ENCODE results near the gene CPEB3.

Gene CPEB3

DNA sequence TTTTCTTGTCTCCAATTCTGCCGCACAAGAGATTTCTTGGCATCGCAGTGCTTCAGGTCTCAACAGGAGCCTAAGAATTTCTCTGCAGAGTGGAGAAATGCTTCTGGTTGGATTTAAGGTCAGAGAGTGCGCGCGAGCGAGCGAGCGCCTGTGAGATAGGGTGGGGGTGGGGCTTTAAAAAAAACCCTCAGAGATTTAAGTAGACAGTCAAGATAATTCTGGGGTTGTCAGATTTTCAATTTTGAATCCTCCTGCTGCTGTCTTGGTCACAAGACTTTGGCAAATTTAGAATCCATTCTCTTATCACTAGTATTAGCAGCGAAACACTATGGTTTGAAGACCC is 49.7 kb downstream of the CPEB3 start:
- H3K27ac ChIP-seq: peak overlapping the region; percentile 78; the same call in 1 of the 2 replicates
- no peak for TF ChIP-seq CTCF (conservative IDR thresholded peaks at IDR 0.05)
- TF ChIP-seq ZFX (IDR thresholded peaks at IDR 0.05): no peak

GRCh38 chr10:92240289-92241157 is 50.4 kb downstream of the CPEB3 start:
- TF ChIP-seq CTCF (conservative IDR thresholded peaks at IDR 0.05): no peak
- no peak for TF ChIP-seq ZFX (IDR thresholded peaks at IDR 0.05)
- H3K27ac ChIP-seq: peak overlapping the region; percentile 78

GRCh38 chr10:92239600-92240288 is 51.1 kb downstream of the CPEB3 start:
- TF ChIP-seq ZFX (IDR thresholded peaks at IDR 0.05) (peak; percentile 21; the same call in 1 of the 2 replicates), CTCF (conservative IDR thresholded peaks at IDR 0.05) (peak; percentile 21)

GRCh38 chr10:92239151-92239599 is 51.7 kb downstream of the CPEB3 start:
- TF ChIP-seq CTCF (conservative IDR thresholded peaks at IDR 0.05): no peak
- peak overlapping the region; percentile 78 for H3K27ac ChIP-seq

More at GRCh38 chr10:92239600-92240288, 51.1 kb downstream of the CPEB3 start:
- H3K27ac ChIP-seq: peak overlapping the region; percentile 78

- no peak overlapping the region; the same call in 1 of the 2 replicates for H3K27ac ChIP-seq
- TF ChIP-seq CTCF (conservative IDR thresholded peaks at IDR 0.05): no peak
- no peak for TF ChIP-seq ZFX (IDR thresholded peaks at IDR 0.05)
These were observed 52.2 kb downstream of the CPEB3 start for GRCh38 chr10:92238586-92239098.

GRCh38 chr10:92238054-92238585 is 52.8 kb downstream of the CPEB3 start:
- TF ChIP-seq ZFX (IDR thresholded peaks at IDR 0.05) (no peak), CTCF (conservative IDR thresholded peaks at IDR 0.05) (no peak)
- no peak overlapping the region for H3K27ac ChIP-seq
